SK-N-SH treated with all-trans-retinoic acid at 6 μM for 48 hours (cell line): ENCODE data around the gene SLMAP.

Experiments used
- ATAC-seq: fragments of 200-7000 bp; cut with Tn5 transposase; 3 replicates; pipeline ENCODE4 v1.9.1; 2020; ENCODE audit warnings: mild to moderate bottlenecking, moderate library complexity
- ARNTL ChIP-seq: fragments of 450-650 bp; formaldehyde crosslinking; IDR thresholded peaks from 2 replicates; pipeline ENCODE4 v1.5.0; 2020; ENCODE audit warnings: low read depth, mild to moderate bottlenecking, moderate library complexity, borderline replicate concordance
- BACH2 ChIP-seq: fragments of 250-450 bp; sonication (Bioruptor Pico); IDR thresholded peaks from 2 replicates; pipeline ENCODE4 v1.9.0; 2021; ENCODE audit warnings: mild to moderate bottlenecking, borderline replicate concordance
- CSDC2 ChIP-seq: fragments of 250-450 bp; sonication (Bioruptor Pico); IDR thresholded peaks from 2 replicates; pipeline ENCODE4 v1.5.0; 2020; ENCODE audit warnings: mild to moderate bottlenecking, moderate library complexity
- CSRNP3 ChIP-seq: fragments of 250-450 bp; sonication (Bioruptor Pico); IDR thresholded peaks from 2 replicates; pipeline ENCODE4 v1.5.1; 2021; ENCODE audit warnings: mild to moderate bottlenecking, moderate library complexity
- ESRRG ChIP-seq: fragments of 250-450 bp; sonication (Bioruptor Pico); IDR thresholded peaks from 2 replicates; pipeline ENCODE4 v1.6.1; 2021; ENCODE audit warnings: mild to moderate bottlenecking
- GLIS3 ChIP-seq: fragments of 250-450 bp; sonication (Bioruptor Pico); IDR thresholded peaks from 2 replicates; pipeline ENCODE4 v1.5.0; 2020; ENCODE audit warnings: mild to moderate bottlenecking, moderate library complexity
- ISL1 ChIP-seq: fragments of 250-450 bp; sonication (Bioruptor Pico); IDR thresholded peaks from 2 replicates; pipeline ENCODE4 v2.1.2; 2022; ENCODE audit warnings: mild to moderate bottlenecking, moderate library complexity
- OSR1 ChIP-seq: fragments of 250-450 bp; sonication (Bioruptor Pico); IDR thresholded peaks from 2 replicates; pipeline ENCODE4 v1.8.0; 2022; ENCODE audit warnings: moderate library complexity, mild to moderate bottlenecking, inconsistent platforms
- PATZ1 ChIP-seq: fragments of 250-450 bp; sonication (Bioruptor Pico); IDR thresholded peaks from 2 replicates; pipeline ENCODE4 v1.8.0; 2020; ENCODE audit warnings: mild to moderate bottlenecking, moderate library complexity, borderline replicate concordance
- POU6F1 ChIP-seq: fragments of 250-450 bp; sonication (Bioruptor Pico); IDR thresholded peaks from 2 replicates; pipeline ENCODE4 v1.8.0; 2021; ENCODE audit warnings: low read depth, mild to moderate bottlenecking, moderate library complexity, borderline replicate concordance
- PPARA ChIP-seq: fragments of 250-450 bp; sonication (Bioruptor Pico); IDR thresholded peaks from 2 replicates; pipeline ENCODE4 v1.5.0; 2020; ENCODE audit warnings: mild to moderate bottlenecking, borderline replicate concordance
- RARB ChIP-seq: fragments of 250-450 bp; sonication (Bioruptor Pico); IDR thresholded peaks from 2 replicates; pipeline ENCODE4 v1.8.0; 2021; ENCODE audit warnings: mild to moderate bottlenecking, moderate library complexity
- SNAI2 ChIP-seq: fragments of 250-450 bp; sonication (Bioruptor Pico); IDR thresholded peaks from 2 replicates; pipeline ENCODE4 v1.5.0; 2020; ENCODE audit warnings: mild to moderate bottlenecking, moderate library complexity
- TCF4 ChIP-seq: fragments of 250-450 bp; sonication (Bioruptor Pico); IDR thresholded peaks from 2 replicates; pipeline ENCODE4 v1.8.0; 2021; ENCODE audit warnings: mild to moderate bottlenecking, moderate library complexity, borderline replicate concordance
- TOX ChIP-seq: fragments of 250-450 bp; sonication (Bioruptor Pico); IDR thresholded peaks from 2 replicates; pipeline ENCODE4 v1.8.0; 2021; ENCODE audit warnings: mild to moderate bottlenecking, moderate library complexity, borderline replicate concordance
- TSHZ2 ChIP-seq: fragments of 250-450 bp; sonication (Bioruptor Pico); IDR thresholded peaks from 2 replicates; pipeline ENCODE4 v1.5.0; 2020; ENCODE audit warnings: mild to moderate bottlenecking, moderate library complexity
- ZFP3 ChIP-seq: fragments of 250-450 bp; sonication (Bioruptor Pico); IDR thresholded peaks from 2 replicates; pipeline ENCODE4 v1.5.0; 2020; ENCODE audit warnings: mild to moderate bottlenecking, moderate library complexity
- ZFP30 ChIP-seq: fragments of 450-650 bp; formaldehyde crosslinking; IDR thresholded peaks from 2 replicates; pipeline ENCODE4 v1.5.0; 2022; ENCODE audit warnings: mild to moderate bottlenecking, moderate library complexity
- ZNF565 ChIP-seq: fragments of 450-650 bp; formaldehyde crosslinking; conservative IDR thresholded peaks from 2 replicates; pipeline ENCODE4 v1.5.0; 2020; ENCODE audit warnings: low read depth, mild to moderate bottlenecking, moderate library complexity
- ZNF70 ChIP-seq: fragments of 450-650 bp; formaldehyde crosslinking; IDR thresholded peaks from 2 replicates; pipeline ENCODE4 v1.5.0; 2020; ENCODE audit warnings: mild to moderate bottlenecking, moderate library complexity
- ZNF8 ChIP-seq: fragments of 450-650 bp; formaldehyde crosslinking; IDR thresholded peaks from 2 replicates; pipeline ENCODE4 v1.5.0; 2020; ENCODE audit warnings: mild to moderate bottlenecking, moderate library complexity
- TF ChIP-seq, protein P1 (sequence below): fragments of 250-450 bp; sonication (Bioruptor Pico); IDR thresholded peaks from 2 replicates; pipeline ENCODE4 v1.5.1; 2020; ENCODE audit warnings: low read depth, mild to moderate bottlenecking, moderate library complexity

Gene SLMAP

GRCh38 chr3:57822686-57823085, 66.6 kb downstream of the SLMAP start:
- no peak for TF ChIP-seq ISL1 (CRISPR knock-in tag)
- TF ChIP-seq CSRNP3 (CRISPR knock-in tag), result no peak
- TF ChIP-seq ZNF70 (CRISPR knock-in tag), result no peak
- no peak for TF ChIP-seq ARNTL (CRISPR knock-in tag)
- TF ChIP-seq ZNF565 (CRISPR knock-in tag), result no peak
- ATAC-seq, result no peak

DNA sequence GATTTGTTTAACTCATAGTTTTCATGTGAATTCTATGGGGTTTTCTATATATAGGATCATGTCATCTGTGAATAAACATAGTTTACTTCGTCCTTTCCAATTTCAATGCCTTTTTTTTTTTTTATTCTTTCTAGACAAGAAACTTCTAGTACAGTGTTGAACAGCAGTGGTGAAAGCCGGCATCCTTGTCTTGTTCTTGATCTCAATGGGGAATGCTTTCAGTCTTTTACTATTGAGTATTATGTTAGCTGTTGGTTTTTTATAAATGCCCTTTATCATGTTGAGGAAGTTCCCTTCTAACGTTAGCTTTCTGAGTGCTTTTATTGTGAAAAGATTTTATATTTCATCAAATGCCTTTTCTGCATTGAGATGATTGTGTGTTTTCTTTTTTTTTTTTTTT, 69.0 kb downstream of the SLMAP start:
- no peak for ATAC-seq
- no peak for TF ChIP-seq OSR1 (CRISPR knock-in tag)
- no peak for TF ChIP-seq TOX
- no peak for TF ChIP-seq ESRRG (CRISPR knock-in tag)
- TF ChIP-seq, protein P1, sequence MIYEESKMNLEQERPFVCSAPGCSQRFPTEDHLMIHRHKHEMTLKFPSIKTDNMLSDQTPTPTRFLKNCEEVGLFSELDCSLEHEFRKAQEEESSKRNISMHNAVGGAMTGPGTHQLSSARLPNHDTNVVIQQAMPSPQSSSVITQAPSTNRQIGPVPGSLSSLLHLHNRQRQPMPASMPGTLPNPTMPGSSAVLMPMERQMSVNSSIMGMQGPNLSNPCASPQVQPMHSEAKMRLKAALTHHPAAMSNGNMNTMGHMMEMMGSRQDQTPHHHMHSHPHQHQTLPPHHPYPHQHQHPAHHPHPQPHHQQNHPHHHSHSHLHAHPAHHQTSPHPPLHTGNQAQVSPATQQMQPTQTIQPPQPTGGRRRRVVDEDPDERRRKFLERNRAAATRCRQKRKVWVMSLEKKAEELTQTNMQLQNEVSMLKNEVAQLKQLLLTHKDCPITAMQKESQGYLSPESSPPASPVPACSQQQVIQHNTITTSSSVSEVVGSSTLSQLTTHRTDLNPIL (CRISPR knock-in tag), result no peak
- no peak for TF ChIP-seq TSHZ2 (CRISPR knock-in tag)
- no peak for TF ChIP-seq PPARA (CRISPR knock-in tag)
- no peak for TF ChIP-seq ZNF565 (CRISPR knock-in tag)

DNA sequence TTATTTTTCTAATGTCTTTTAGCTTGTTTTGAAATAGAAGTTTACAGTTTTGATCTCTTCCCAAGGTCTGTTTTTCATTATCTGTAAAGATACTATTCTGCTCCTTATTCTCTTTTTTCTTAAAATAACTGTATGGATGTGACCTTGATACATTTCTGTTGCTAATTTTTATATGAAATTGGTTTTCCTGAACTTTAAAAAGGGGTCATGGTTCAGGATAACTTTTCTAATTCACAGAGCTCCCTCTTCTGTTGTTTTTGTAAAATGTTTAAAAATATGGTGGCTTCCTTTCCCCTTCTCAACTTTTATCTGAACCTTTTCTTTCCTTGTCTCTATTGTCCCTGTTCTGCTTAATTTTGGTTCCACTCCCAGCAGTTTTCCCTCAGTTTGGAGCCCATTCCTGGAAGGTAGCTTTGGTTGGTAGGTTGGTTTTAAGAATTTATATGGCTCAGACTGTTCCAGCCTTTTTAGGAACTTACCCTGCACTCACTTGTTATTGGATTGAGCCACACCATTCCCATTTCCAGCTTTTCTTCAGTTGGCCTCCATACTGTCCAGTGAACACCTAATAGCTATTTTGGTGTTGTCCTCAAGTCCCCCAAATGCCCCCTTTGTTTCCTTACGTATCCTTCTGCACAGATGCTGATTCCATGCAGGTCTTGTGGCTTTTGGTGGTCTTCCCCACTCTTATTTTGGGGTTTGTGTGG, 70.3 kb downstream of the SLMAP start:
- no peak for ATAC-seq
- TF ChIP-seq SNAI2 (no peak), ZNF8 (CRISPR knock-in tag) (no peak), GLIS3 (CRISPR knock-in tag) (no peak), TOX (no peak), ZFP3 (CRISPR knock-in tag) (no peak), ZNF565 (CRISPR knock-in tag) (no peak), POU6F1 (no peak), PATZ1 (CRISPR knock-in tag) (no peak), TSHZ2 (CRISPR knock-in tag) (no peak), CSRNP3 (CRISPR knock-in tag) (no peak), ZNF70 (CRISPR knock-in tag) (no peak), OSR1 (CRISPR knock-in tag) (no peak), TCF4 (CRISPR knock-in tag) (no peak), ESRRG (CRISPR knock-in tag) (no peak), ARNTL (CRISPR knock-in tag) (no peak), BACH2 (CRISPR knock-in tag) (no peak), ZFP30 (CRISPR knock-in tag) (no peak), CSDC2 (CRISPR knock-in tag) (no peak), RARB (CRISPR knock-in tag) (no peak)
